ENCODE data around the gene SUFU. TPM values are rescaled to one million over a fixed set of nuclear protein-coding genes. Genes with fewer than 3 reads are reported as not detected.

Gene SUFU

DNA sequence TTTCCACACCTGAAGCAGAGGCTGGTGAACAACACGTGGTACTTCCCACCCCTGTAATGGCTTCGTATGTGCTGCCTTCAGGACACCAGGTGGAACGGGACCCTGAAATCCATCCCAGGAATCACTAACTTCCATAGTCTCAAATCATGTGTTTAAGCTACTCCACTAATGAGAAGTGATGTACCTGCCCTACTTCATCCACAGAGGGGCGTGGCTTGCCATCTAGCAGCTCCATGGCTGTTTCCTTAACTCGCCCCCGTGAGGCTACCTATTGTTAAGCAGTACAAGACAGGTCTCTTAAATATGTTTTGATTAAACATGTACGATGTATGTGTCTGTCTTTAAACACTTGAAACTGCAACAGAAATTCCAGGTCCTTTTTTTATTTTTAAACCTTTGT is 178.6 kb downstream of the SUFU start:
- no peak overlapping the region for H3K4ac ChIP-seq (ENCODE audit: low read length)
- H2BK5ac ChIP-seq (ENCODE audit: low read length): no peak overlapping the region
- no CpG with 5 or more reads among the region's 7 CpGs for WGBS, 2 donors (ENCODE audit: extremely low coverage in 2 of 2, insufficient read length in 2 of 2, insufficient replicate concordance in 1 of 2)
- H2BK12ac ChIP-seq (ENCODE audit: low read length): no peak overlapping the region
- H2BK120ac ChIP-seq (ENCODE audit: low read depth, low read length): no peak overlapping the region
- H3K4me3 ChIP-seq (ENCODE audit: low read length in 2 of 2): no peak overlapping the region
- no peak overlapping the region for H4K91ac ChIP-seq (ENCODE audit: low read depth, low read length, poor library complexity)
- peaks cover 14 to 20% of the 10 kb centered on the region in 2 donors for H3K4me1 ChIP-seq (ENCODE audit: control insufficient read depth in 2 of 2, insufficient read depth in 1 of 2, low read depth in 1 of 2, low read length in 2 of 2)
- no peak overlapping the region for H3K23ac ChIP-seq (ENCODE audit: low read depth, low read length, poor library complexity)
- no peak overlapping the region for H2BK15ac ChIP-seq (ENCODE audit: low read length)
- no peak overlapping the region for H3K4me2 ChIP-seq (ENCODE audit: insufficient read depth, low read length, poor library complexity, severe bottlenecking)
- H3K18ac ChIP-seq (ENCODE audit: low read length): no peak overlapping the region
- no peak overlapping the region for H3K14ac ChIP-seq (ENCODE audit: low read length)
- no peak overlapping the region for H3K27ac ChIP-seq (replicated peaks; ENCODE audit: low read length)
- H3K9ac ChIP-seq (ENCODE audit: low read depth, low read length, poor library complexity): no peak overlapping the region
- no peak overlapping the region for H4K8ac ChIP-seq (ENCODE audit: low read depth, low read length)
- H2AK5ac ChIP-seq (ENCODE audit: low read depth, low read length): no peak overlapping the region
- no peaks in the 10 kb centered on the region for H3K27me3 ChIP-seq (ENCODE audit: control insufficient read depth in 3 of 3, insufficient read depth in 3 of 3, low read depth in 1 of 3, low read length in 3 of 3)
- peaks cover 3 to 4% of the 10 kb centered on the region in 2 donors for H3K9me3 ChIP-seq (replicated peaks in 1 of 2; ENCODE audit: control insufficient read depth in 2 of 2, insufficient read depth in 1 of 2, low read depth in 1 of 2, low read length in 2 of 2)
- no peaks in the 10 kb centered on the region for H3K79me1 ChIP-seq (ENCODE audit: low read depth, low read length)
- DNase-seq (ENCODE audit: low spot score): no peak
- peaks cover 22 to 45% of the 10 kb centered on the region in 2 donors for H3K36me3 ChIP-seq (replicated peaks in 1 of 2; ENCODE audit: control insufficient read depth in 2 of 2, insufficient read depth in 2 of 2, low read length in 2 of 2)
- H2AFZ ChIP-seq (ENCODE audit: low read length): no peak overlapping the region

DNA sequence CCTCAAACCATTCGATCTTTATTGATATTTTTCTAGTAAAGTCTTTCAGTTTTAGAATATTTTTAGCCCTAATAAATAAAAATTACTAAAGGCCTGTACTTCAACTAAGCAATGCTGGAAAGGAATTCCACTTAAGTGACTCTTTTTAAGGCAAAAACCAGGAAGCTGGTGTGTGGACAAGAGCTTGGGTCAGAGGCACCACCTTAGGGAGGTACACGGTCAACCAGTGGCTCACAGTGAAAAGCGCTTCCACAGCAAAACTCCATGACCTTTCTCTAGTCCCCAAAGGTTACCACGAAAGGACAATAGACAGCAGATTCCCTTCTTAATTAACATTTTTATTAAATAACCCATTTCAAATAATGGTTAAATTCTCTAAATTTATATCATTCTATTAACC is 179.2 kb downstream of the SUFU start:
- Histone ChIP-seq H3K36me3 (replicated peaks in 1 of 2; ENCODE audit: control insufficient read depth in 2 of 2, insufficient read depth in 2 of 2, low read length in 2 of 2) (peaks cover 22 to 50% of the 10 kb centered on the region in 2 donors), H4K91ac (ENCODE audit: low read depth, low read length, poor library complexity) (no peak overlapping the region), H3K9me3 (replicated peaks in 1 of 2; ENCODE audit: control insufficient read depth in 2 of 2, insufficient read depth in 1 of 2, low read depth in 1 of 2, low read length in 2 of 2) (peaks cover 3 to 4% of the 10 kb centered on the region in 2 donors), H2AK5ac (ENCODE audit: low read depth, low read length) (no peak overlapping the region), H3K27me3 (ENCODE audit: control insufficient read depth in 3 of 3, insufficient read depth in 3 of 3, low read depth in 1 of 3, low read length in 3 of 3) (no peaks in the 10 kb centered on the region), H3K4me3 (ENCODE audit: low read length in 2 of 2) (no peak overlapping the region), H3K27ac (replicated peaks; ENCODE audit: low read length) (no peak overlapping the region), H3K79me1 (ENCODE audit: low read depth, low read length) (no peaks in the 10 kb centered on the region), H3K4me1 (ENCODE audit: control insufficient read depth in 2 of 2, insufficient read depth in 1 of 2, low read depth in 1 of 2, low read length in 2 of 2) (peaks cover 14 to 15% of the 10 kb centered on the region in 2 donors), H2AFZ (ENCODE audit: low read length) (no peak overlapping the region), H3K23ac (ENCODE audit: low read depth, low read length, poor library complexity) (no peak overlapping the region), H3K4ac (ENCODE audit: low read length) (no peak overlapping the region), H2BK15ac (ENCODE audit: low read length) (no peak overlapping the region), H4K8ac (ENCODE audit: low read depth, low read length) (no peak overlapping the region), H3K14ac (ENCODE audit: low read length) (no peak overlapping the region), H3K18ac (ENCODE audit: low read length) (no peak overlapping the region), H2BK120ac (ENCODE audit: low read depth, low read length) (no peak overlapping the region), H3K4me2 (ENCODE audit: insufficient read depth, low read length, poor library complexity, severe bottlenecking) (no peak overlapping the region), H2BK5ac (ENCODE audit: low read length) (no peak overlapping the region), H2BK12ac (ENCODE audit: low read length) (no peak overlapping the region), H3K9ac (ENCODE audit: low read depth, low read length, poor library complexity) (no peak overlapping the region)
- no CpG with 5 or more reads among the region's 4 CpGs for WGBS, 2 donors (ENCODE audit: extremely low coverage in 2 of 2, insufficient read length in 2 of 2, insufficient replicate concordance in 1 of 2)
- no peak for DNase-seq (ENCODE audit: low spot score)

Small RNA genes lying within 50 kb of the gene (small RNA-seq; reads per million reads assigned to genes)
- gene RNU6-43P (ENCODE audit: insufficient read depth): not detected
